HepG2 (cell line): ENCODE measurements around the gene SIK3.

ENCODE experiments used
- AGO2 ChIP-seq: fragments of 200-400 bp; formaldehyde crosslinking; optimal IDR thresholded peaks from 2 replicates; pipeline ENCODE3; 2017; ENCODE audit warnings: mild to moderate bottlenecking, low read depth, low read length, moderate library complexity
- CTCF ChIP-seq: sonication (generic); formaldehyde crosslinking; IDR thresholded peaks from 2 replicates; pipeline ENCODE4 v1.5.0; 2020; ENCODE audit warnings: mild to moderate bottlenecking, missing genetic modification reagents, moderate library complexity
- EHMT2 ChIP-seq: fragments of 200-600 bp; sonication (generic); IDR thresholded peaks from 2 replicates; pipeline ENCODE4 v1.7.0; 2017; ENCODE audit warnings: antibody characterized with exemption, low read depth, low read length, borderline replicate concordance
- PBX3 ChIP-seq: sonication (generic); formaldehyde crosslinking; IDR thresholded peaks from 2 replicates; pipeline ENCODE4 v1.8.1; 2023; ENCODE audit warnings: missing genetic modification reagents, inconsistent platforms, borderline replicate concordance
- SUZ12 ChIP-seq: fragments of 150-350 bp; IDR thresholded peaks from 2 replicates; pipeline ENCODE4 v1.6.1; 2014; ENCODE audit warnings: low read depth, low read length
- TARDBP ChIP-seq: sonication (generic); formaldehyde crosslinking; IDR thresholded peaks from 2 replicates; pipeline ENCODE4 v1.8.0; 2022; ENCODE audit warnings: mild to moderate bottlenecking, missing genetic modification reagents
- ZNF460 ChIP-seq: sonication (generic); formaldehyde crosslinking; IDR thresholded peaks from 2 replicates; pipeline ENCODE4 v1.5.1; 2020; ENCODE audit warnings: missing genetic modification reagents, mild to moderate bottlenecking, borderline replicate concordance
- TF ChIP-seq, protein P1 (sequence below): sonication (generic); formaldehyde crosslinking; IDR thresholded peaks from 2 replicates; pipeline ENCODE4 v1.4.0; 2020; ENCODE audit warnings: missing genetic modification reagents, borderline replicate concordance
- TF ChIP-seq, protein P2 (sequence below): sonication (generic); formaldehyde crosslinking; IDR thresholded peaks from 2 replicates; pipeline ENCODE4 v1.5.0; 2020; ENCODE audit warnings: missing genetic modification reagents, mild to moderate bottlenecking, borderline replicate concordance

- no peak for TF ChIP-seq TARDBP
- TF ChIP-seq, protein P1, sequence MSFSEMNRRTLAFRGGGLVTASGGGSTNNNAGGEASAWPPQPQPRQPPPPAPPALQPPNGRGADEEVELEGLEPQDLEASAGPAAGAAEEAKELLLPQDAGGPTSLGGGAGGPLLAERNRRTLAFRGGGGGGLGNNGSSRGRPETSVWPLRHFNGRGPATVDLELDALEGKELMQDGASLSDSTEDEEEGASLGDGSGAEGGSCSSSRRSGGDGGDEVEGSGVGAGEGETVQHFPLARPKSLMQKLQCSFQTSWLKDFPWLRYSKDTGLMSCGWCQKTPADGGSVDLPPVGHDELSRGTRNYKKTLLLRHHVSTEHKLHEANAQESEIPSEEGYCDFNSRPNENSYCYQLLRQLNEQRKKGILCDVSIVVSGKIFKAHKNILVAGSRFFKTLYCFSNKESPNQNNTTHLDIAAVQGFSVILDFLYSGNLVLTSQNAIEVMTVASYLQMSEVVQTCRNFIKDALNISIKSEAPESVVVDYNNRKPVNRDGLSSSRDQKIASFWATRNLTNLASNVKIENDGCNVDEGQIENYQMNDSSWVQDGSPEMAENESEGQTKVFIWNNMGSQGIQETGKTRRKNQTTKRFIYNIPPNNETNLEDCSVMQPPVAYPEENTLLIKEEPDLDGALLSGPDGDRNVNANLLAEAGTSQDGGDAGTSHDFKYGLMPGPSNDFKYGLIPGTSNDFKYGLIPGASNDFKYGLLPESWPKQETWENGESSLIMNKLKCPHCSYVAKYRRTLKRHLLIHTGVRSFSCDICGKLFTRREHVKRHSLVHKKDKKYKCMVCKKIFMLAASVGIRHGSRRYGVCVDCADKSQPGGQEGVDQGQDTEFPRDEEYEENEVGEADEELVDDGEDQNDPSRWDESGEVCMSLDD (CRISPR knock-in tag), result no peak
- no peak for TF ChIP-seq AGO2
- TF ChIP-seq EHMT2, result no peak
- TF ChIP-seq ZNF460, result no peak
- TF ChIP-seq, protein P2, sequence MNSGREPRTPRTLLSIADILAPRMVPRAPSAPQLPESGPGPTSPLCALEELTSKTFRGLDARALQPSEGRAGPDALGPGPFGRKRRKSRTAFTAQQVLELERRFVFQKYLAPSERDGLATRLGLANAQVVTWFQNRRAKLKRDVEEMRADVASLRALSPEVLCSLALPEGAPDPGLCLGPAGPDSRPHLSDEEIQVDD (CRISPR knock-in tag), result no peak
- no peak for TF ChIP-seq SUZ12
- no peak for TF ChIP-seq CTCF (CRISPR knock-in tag)
- TF ChIP-seq PBX3 (CRISPR knock-in tag), result no peak
Observed at GRCh38 chr11:117122556-117122955, 24.3 kb upstream of the SIK3 start.
